Smooth muscle cell of the brain vasculature (primary cell): ENCODE measurements around the gene CFAP100.

Experiments
- DNase-seq: peaks from one replicate; pipeline ENCODE4 v3.0.0-alpha.2; 2012; ENCODE audit warnings: low read depth, low spot score

The CFAP100 gene

DNA sequence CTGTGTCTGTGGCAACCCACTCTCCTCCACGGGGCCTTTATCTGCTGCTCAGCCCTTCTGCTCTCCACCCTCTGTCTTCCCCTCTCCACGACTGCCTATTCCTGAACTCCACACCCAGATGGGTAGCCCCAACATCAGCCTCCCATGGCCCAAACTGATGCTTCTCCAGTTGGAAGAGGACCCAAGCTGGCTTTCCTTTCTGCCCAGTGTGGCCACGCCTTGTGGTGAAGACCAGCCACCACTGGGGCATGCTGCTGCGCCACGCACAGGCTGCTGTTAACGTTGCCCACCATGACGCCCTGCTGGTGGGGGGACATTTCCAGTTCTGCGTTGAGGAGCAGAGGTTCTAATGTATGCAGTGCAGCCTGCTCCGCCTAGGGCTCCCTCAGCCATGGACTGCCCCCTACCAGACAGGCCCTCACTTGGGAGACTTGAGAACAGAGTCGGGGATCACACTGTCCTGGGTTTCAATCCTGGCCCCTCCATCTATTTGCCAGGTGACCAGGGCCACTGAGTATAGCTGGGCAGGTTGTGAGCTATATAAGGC, 26.9 kb downstream of the CFAP100 start:
- DNase-seq: no peak

DNA sequence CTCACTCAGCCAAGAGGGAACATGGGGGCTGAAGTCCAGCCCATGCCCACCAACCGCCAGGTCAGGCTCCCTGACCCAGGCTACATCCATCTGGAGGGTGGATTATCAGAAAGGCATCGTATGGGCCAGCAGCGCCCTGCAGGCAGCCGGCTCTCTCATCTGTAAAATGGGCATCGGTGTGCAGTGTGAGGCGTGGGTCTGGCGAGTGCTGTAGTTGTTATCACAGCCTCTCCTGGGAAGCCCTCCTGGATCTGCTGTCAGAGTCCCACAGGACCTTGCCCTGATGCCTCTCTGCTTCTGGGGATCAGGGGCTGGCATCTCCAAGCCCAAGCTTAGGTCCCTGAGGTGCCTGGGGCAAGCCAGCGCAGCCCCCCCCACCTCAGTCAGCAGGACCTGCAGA, 27.4 kb downstream of the CFAP100 start:
- DNase-seq: no peak

DNA sequence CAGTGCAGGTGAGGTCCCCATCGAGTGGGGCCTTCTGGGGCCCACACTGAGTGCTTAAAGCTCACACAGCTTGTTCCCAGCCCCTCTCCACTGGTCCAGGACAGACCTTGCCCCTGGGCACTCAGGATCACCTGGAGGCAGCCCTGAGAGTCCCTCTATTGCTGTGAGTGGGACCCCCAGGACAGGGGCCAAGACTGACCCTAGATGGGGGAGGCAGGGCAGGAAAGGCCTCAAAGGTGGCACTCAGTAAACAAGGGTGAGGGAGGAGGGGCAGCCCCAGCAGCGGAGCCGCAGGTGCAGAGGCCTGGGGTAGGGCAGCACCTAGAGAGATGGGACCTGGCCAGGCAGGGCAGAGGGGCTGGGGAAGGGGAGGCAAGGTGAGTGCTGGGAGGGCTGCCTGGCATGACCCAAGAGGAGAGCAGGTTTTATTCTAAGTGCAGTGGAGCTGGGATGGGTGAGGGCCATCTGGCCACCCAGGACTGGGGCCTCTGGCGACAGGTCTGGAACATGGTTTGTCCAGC, 27.9 kb downstream of the CFAP100 start:
- DNase-seq: no peak

DNA sequence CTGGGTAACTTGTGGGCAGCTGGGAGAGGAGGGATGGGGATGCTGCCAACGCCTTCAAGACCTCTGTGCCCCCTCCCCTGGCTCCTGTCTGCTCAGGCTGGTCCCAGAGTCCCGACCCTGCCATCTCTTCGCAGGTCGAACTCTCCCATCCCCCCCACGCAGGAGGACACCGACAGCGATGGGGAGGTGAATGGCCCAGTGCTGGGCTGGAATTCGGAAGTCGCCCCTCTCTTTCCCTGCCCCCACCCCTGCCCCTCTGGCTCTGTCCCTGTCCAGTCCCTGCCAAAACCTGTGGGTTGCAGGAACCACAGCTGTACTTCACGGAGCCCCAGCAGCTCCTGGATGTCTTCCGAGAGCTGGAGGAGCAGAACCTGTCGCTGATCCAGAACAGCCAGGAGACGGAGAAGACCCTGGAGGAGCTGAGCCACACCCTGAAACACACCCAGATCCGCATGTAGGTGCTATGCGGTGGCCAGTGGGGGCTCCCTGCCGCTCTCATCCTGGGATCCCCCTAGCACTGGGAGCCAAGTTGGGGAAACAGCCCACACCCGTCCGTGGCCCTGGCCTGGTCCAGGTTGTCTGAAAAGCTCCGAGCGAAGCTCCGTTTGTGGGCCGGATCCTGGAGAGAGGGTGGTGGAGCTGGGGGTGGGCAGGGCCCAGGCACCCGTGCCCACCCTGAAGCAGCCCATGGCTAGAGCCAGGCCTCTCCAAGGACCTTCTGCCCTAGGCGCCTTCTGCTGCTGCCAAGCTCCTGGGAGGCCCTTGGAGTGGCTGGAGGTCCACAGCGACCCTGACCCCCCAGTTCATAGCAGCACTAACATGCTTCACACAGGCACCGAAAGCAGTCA, 28.7 kb downstream of the CFAP100 start:
- DNase-seq: no peak

DNA sequence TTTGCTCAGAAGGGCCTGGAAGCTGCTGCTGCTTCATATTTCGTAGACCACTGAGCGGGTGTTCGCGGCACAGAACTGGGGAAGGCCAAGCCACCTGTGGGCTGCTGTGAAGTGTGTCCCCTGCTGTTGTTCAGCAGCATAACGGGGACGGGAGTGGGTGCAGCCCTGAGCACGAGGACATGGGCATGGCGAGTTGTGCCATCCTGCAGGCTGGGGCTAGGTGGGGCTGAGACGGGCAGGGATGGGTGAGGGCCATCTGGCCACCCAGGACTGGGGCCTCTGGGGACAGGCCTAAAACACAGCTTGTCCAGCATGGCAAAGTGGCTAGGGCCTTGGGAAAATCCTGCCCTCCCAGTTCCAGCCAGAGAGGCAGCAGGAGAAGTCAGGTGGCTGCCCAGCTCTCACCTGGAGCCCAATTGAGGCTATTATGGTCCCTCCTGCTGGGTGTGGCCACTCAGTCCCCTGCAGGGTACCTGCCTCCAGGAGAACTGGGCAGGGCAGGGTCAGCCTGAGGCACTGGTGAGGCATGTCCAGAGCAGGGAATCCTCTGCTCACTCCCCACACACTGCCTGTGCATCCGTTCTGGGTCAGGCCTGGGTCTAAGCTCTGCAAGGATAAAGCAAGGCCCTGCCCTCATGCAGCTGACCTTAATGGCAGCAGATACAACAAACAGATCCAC, 29.5 kb downstream of the CFAP100 start:
- DNase-seq: no peak

DNA sequence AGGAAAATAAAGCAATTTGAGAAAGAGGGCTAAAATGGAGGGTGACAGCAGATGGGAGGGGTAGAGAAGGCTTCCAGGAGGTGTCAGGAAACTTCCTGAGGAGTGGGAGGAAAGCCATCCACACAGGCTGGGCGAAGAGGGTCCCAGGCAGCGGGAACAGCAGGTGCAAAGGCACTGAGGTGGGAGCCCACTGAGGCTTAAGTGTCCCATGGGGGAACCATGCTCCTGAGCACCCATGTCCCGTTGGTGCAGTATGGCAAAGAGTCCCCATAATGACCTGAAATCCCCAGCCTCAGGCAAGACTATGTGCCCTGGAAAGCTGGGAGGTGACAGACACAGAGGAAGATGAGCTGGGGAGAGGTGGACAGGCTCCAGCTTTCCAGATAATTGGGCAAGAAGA, 30.0 kb downstream of the CFAP100 start:
- DNase-seq: no peak

DNA sequence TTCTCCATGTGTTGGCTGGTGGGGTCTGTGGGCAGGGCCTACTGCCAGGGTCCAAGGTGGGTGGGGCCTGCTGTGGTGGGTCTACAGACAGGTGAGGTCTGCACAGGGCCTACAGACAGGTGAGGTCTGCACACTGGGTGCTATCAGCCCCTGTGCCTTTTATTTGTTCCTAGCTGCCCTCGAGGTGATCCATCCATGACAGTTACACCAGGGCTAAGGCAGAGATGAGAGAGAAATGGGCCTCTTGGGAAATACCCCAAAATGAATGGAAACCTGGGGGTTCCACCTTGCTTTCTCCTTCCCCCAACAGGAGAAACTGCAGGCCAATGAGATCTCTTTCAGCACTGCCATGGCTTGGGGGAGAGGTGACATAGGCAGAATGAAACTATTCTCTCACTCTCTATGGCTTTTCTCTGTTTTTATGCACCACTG, 36.4 kb downstream of the CFAP100 start:
- DNase-seq: no peak

DNA sequence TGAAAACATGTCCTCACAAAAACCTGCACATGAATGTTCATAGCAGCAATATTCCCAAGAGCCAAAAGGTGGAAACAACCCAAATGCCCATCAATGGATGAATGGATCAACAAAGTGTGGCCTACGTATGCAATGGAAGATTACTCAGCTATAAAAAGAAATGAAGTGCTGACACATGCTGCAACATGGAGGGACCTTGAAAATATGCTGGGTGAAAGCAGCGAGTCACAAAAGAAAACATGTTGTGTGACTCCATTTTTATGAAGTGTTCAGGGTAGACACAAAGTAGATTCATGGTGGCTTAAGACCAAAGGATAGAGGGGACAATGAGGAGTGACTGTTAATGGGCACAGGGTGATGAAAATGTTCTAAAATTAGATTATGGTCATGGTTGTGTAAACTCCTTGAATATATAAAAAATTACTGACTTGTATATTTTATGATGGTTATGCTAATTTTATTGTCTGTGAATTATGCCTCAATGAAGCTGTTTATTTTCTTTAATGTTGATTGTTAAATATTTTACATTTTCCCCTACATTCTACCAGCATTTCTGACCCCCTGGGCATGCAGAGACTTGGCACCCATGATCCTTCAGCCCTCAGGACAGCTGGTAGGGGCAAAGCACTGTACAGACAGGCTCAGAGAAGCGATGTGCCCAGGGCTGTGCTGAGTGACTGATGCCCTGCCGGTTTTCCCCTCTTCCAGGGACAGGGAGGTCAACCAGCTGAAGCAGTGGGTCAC, 37.8 kb downstream of the CFAP100 start:
- DNase-seq: no peak

DNA sequence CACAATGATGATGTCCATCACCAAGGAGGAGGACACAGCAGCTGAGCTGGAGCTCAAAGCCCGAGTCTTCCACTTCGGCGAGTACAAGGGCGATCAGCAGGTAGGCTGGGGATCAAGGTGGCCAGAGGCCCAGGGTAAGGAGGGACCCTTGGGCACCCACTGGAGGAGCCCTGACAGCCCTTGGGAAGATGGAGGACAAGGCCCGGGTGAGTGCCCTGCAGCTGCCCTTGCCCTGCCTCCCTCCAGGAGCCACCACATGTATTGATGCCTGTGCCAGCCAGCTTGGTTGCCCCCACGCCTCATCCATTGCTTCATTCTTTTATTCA, 38.4 kb downstream of the CFAP100 start:
- no peak for DNase-seq

DNA sequence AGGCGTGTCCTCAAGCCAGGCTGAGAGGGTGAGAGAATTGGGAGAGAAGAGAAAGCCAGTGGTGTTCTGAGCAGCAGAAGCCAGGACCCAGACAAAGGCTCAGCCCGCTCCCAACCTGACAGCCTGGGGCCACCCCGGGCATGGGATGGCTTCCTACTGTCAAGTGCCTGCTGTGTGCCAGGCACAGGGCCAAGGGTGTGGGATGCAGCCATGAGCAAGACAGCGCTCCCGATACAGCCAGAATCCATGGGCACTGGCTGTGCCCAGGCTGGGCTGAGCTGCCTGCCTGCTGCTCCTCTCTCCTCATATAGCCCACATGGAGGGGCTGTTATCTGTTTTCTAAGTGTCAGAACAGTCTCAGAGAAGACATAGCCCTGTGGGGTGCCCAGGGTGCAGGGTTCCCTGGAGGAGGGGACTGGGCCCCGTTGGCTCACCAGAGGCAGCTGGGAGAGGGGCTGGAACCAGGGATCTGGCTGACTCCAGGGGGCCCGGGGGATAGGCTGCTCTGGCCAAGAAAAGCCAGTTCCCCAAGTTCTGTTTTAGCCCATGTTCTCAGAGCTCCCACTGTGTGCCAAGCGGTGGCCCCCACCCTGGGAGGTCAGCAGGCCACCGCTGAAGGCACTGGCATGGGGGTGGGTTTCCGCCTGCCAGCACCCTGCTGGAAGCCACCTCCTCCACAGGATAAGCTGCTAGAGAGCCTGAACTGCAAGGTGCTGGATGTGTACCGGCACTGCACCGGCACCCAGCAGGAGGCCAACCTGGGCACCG, 39.0 kb downstream of the CFAP100 start:
- DNase-seq: no peak

DNA sequence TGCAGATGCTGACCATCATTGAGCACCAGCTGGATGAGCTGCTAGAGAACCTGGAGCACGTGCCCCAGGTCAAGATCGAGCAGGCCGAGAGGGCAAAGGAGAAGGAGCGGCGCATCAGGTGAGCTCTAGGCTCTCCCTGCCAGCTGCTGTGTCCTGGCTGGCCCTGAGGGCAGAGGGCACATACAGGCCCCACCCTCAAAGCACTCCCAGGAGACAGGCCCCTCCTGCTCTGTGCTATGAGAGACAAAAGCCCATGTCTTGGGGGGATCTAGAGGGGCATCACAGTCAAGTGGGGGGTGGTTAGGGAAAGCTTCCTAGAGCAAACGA, 39.5 kb downstream of the CFAP100 start:
- DNase-seq: no peak

DNA sequence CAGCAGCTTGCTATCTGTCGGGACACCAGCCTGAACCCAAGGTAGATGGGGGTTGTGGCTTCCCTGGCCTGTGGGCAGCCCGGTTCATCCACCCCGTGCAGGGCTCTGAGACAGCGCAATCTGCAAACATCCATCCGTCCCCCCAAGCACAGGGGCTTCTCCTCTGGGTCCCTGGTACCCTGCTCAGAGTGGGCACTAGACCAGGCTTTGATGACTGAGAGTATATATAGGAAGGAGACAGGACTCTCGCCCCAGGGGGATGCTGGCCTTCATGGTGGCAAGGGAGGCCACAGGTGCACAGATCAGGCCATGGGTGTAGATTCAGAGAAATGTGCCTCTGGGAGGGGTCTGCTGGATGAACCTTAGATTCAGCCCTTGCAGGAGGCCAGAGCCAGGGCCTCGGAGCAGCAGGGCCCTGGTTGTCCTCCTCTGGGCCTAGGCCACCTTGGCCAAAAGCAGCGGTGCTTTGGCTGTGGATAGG, 40.3 kb downstream of the CFAP100 start:
- DNase-seq: no peak

DNA sequence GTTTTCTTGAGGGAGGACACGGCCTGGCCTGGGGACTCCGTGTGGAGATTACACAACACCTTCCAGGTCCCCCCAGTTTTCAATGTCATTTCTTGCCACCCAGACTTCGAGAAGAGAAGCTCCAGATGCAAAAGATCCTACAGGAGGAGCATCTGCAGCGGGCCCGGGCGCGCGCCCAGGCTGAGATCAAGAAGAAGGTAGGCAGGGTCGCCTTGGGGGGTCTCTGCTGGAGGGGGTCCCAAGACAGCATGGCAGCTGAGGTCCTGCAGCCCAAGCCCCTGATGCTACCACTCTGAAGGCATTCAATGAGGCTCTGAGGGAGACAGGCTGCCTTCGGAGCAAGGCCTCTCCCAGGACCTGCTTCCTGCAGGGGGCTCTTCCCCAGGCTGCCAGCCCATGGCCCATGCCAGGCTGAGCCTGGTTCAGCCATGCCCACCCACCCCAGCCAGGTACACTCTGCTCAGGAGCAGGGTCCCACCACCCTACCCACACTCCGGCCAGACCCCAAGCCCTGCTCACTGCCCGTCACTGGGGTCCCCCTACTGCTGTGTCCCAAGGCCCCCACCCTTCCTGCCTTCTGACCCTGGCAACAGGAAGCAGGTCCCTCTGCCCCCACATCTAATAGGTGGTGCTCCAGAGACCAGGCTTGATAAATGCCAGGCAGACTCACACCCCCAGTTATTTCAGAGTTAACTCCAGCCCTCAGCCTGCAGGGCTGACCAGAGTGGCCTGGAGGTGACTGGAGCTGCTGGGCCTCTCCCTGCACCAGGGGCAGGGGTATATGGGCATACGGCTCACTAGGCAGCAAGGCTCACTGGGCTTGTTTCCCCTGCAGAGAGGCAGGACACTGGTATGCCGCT, 41.0 kb downstream of the CFAP100 start:
- no peak for DNase-seq

DNA sequence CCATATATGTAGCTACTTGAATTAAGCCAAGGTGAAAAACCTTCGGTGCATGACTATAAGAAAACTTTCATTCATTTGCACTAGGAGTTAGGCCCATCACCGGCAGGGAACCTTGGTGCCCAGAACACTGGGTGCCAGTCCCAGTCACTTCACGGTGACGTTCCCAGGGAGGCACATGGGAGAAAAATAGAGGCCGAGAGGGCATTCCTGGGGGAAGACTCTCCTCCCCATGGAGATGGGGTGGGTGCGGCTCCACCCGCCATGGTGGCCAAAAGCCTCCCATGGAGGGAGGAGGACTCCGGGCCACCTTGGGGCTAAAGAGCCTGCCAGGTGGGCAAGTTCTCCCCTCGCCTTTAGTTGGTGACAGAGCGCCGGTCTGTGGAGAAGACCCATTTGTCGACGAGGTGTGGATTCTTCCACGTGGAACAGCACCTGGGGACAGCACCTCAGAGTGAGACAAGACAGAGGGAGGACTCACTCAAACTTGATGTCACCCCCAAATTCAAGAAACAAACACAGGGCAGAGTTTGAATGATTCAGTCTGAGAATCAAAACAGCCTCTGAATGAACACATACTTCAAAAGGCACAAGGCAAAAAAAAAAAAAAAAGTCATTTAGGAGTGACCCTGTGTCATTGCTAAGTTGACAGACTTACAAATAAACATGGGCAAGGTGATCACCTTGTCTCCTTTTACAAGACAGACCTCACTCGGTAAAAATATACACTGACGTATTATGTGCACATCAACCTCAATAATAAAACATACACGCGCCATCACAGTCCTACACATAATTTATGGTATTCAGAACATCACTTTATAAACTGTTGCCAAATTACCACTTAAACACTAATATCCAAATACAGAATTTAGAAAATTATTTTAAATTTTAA, 42.4 kb downstream of the CFAP100 start:
- DNase-seq: no peak

DNA sequence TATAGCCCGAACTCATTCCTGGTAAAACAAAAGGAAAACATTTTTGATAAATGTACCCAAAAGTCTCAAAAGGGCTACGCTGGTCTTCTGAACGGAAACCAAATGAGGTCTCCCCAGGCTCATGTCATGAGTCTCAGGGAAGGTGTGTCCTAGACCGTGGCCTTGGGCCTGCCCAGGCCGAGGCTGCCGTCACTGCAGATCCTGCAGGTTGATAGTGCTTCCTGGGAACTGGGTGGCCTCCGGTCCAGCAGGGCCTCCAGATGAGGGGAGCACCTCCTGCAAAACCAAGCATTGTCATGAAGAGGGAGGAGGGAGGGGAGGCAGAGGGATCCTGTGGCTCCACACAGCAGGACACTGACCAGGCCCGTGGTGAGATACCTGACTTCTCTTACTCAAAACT, 43.5 kb downstream of the CFAP100 start:
- no peak for DNase-seq

DNA sequence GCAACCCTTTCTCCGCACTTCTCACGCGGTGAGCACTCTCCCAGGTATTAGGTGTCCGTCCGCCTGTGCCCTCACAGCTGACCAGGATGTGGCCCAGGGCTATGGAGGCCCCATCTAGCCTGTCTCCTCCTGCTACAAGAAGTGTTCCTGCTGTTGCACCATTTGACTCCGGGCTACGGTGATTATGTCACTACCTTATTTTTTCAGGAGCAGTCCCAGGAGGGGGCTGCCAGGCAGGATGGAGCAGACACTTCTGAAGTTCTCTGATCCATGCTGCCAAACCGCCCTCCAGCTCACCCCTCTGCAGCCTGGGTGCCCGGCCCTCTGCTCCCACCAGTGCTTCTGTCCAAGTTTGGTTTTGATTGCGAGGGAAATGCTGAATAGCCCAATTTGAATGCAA, 44.0 kb downstream of the CFAP100 start:
- DNase-seq: no peak

DNA sequence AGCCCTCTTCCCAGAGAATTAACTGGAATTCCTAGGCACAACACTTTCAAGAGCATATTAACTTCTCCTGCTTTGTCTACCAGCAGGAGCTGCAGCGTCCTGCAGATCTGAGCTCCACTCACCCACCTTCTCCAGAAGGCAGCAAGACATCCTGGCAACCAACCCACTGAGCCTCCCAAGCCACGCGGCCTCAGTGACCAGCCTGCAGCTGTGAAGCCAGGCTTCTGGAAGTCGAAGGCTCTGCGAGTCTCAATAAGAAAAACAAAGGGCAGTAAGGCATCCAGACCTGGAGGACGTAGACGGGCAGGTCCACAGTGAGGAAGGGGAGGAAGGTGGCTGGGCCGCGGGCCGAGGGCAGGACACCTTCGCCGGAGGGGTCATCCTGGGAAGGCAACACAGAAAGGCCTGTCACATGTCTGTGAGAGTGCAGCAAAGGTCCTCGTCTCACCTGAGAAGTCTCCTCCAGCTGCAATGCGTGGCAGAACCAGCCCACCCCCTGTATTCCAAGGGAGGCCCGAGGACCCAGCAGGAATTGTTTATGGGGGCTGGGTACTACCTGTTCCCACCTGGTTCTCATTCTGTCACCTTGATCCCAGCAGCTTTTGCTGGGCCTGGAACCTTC, 44.7 kb downstream of the CFAP100 start:
- DNase-seq: no peak

DNA sequence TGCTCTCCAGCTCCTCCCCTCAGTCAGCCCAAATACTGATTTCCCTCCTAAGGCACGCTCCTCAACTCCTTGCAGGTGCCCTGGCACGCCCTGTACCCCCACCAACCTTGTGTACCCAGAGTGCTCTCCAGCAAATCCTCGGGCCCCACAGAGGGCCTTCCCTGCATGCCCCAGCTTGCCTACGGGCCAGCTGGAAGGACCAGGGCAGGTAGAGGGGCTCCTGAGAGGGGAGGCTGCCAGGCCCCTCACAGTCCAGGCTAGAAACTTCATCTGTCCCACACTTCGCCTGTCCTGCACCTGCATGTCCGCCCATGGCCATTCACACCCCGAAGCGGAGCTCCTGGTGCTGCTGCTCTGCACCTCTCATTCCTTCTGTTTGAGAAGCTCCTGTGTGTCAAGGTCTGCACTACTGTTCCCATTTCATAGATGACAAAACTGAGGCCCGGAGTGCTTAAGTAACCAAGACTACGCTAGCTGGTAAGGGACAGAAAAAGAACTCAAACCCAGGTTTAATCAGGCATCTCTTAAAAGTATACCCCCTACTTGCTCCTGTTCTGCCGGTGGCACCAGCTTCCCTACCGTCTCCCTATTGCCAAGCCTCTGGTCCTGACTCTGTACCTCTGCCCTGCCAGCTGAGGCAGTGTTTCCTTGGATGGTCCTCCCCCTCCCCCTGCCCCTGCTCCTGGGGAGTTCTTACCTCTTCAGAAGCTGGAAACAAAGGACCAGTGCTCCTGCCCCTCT, 45.4 kb downstream of the CFAP100 start:
- no peak for DNase-seq
